ENCODE measurements around the gene RHCG.
"Not testable (repeated sequence)": the region's sequence is repeated elsewhere in the genome, so short reads cannot be mapped to it uniquely, and the experiment has no call there.

The RHCG gene

DNA sequence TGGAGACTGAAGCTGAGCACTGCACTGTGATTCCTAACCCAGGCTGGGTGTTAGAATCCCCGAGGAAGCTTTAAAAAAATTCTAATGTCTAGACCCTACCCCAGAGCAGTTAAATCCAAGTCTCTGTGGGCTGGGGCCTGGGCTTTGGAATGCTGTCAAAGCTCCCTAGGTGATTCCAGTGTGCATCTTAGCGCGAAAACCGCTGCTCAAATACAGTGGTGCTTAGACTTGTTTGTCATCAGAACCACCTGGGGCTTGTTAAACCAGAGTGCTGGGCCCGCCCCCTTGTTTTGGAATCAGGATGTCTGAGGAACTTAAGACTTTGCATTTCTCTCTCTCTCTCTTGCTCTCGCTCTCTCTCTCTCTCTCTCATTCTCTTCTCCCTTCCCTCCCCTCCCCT, 20.7 kb downstream of the RHCG start:
- no peak for DNase-seq

DNA sequence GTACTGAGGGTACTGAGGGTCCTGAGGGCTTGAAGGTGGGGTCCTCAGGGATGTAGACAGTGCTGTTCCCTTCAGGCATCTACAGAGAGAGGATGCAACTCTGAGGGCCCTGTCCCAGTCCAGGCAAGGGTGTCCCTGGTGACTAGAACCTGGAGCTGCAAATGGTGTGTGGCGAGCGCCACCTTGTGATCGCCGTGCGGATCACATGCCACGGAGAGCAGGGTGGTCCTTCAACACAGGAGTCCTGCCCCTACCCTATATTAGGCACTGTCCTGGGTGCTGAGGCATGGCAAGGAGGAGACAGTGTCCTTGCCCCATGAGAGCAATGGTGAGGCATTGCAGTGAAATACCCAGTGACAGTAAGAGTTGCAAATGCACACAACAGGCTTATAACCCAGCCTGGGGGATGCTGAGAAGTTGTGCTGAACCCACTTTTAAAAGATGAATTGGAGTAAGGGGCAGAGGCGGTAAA, 23.6 kb downstream of the RHCG start:
- DNase-seq = no peak

GRCh38 chr15:89469426-89470096, 26.8 kb downstream of the RHCG start:
- DNase-seq = no peak

DNA sequence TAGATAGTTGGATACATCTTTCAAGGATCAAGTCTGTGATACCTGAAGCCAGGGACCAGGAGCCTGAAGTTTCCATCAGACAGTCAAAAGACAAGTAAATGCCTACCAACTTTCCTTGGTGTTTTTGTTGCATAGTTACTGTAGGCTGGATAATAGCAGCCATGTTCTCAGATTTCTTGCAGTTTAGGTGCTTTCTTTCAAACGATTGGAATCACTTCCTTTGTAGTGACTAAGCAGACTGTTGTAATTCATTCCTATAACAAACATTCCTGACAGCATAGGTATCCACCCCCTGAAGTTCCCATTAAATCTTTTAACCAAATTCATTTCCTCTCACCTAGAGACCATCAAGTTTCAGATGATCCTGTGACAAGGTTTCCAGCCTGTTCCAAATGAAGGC, 27.6 kb downstream of the RHCG start:
- DNase-seq = not testable (repeated sequence)

DNA sequence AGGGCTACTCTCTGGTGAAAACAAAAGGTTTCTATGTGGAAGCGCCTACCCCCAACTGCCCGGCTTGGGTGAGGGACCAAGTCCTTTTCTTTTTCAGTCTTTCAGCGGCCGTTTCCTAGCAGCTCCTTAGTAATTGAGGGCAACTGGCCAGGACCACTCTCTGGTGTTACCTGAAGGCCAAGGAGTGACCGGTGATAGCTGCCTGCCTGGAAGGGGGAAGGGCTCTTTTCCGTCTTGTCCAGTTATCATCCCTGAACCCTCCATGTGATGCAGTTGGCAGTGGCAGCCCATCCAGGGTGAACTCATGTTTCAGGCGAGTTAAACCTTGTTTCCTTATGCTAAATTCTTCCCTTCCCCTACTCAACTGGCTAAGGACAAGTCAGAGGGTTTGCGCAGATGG, 33.3 kb downstream of the RHCG start:
- DNase-seq = no peak

DNA sequence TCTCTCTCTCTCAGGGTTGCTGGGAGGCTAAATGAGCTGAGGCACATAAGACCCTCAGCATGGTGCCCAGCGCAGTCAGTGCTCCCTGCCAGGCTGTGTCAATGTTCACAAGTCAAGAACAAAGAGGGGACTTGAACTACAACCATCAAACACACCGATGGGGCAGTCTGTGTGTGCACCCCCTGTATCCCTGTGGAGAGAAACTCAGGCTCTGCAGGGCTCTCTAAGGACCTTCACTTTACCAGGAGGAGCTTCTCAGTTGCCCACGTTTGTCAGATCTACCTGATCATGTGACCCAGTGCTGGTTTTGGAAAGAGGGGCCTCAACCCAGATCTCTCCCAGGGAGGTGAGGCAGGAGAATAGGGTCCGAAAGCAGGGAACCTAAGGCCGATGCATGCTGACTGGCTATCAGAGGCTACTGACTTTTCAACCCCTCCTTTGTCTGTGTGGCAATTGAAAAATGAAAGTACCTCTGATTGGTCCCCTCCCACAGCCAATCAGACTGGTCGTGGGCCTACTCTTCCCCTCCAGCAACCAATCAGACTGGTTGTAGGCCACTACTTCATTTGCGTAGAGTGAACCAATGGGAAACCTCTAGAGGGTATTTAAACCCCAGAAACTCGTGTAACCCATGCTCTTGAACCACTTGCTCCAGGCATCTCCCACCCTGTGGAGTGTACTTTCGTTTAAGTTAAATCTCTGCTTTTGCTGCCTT, 34.0 kb downstream of the RHCG start:
- peak; percentile 89 for DNase-seq

- no peak for DNase-seq
Measured at GRCh38 chr15:89461386-89461785, 35.0 kb downstream of the RHCG start.

DNA sequence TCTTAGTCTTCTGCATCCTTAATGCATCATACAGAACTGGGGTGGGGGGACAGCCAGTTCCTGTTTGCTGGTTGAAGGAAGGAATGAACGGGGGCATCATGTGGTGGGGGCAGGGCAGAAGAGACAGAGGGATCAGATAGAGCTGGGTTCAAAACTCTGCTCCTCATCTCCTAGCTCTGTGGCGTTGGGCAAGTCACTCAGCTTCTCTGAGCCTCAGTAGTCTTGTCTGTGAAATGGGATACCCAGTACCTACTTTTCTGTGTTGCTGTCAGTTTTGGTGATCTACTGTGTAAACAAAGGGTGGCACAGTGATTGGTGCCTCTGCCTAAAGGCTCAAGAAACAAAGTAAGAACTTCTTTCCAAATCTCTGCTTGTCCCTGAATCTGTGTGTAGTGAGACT, 36.3 kb downstream of the RHCG start:
- DNase-seq = no peak

DNA sequence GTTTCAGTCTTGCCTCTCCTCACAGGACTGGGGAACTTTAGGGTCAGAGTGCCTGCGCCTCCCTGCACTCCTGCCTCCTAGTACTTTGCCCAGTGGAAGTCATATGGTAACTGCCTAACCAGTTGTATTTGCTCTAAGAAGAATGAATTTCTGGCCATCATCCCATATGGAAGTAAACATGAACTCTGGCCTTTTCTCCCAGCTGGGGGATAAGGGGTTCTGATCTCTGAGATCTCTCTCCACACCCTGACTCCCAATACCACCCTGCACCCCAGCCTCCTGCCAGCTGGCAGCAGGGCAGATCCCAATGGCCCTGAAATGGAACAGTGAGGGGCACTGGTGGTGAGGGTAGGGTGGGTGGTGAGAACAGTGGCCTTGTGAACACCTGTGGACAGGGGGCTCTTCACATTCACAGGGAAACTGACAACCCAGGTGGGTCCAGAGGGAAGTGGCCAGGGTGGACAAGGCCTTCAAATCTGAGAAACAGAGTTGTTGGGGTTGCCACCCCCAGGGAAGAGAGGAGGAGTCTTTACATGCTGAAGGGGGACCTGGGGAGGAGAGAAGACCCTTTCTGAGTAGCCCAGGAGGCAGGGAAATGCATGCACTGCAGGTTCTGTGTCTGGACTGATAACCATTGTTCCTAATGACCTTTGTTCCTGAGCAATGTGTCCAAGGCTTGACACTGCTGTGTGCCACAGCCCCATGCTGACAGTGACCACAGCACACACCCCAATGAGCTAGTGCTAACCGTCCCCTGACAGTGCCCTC, 36.9 kb downstream of the RHCG start:
- DNase-seq = no peak

GRCh38 chr15:89458440-89458839, 37.9 kb downstream of the RHCG start:
- no peak for DNase-seq

DNA sequence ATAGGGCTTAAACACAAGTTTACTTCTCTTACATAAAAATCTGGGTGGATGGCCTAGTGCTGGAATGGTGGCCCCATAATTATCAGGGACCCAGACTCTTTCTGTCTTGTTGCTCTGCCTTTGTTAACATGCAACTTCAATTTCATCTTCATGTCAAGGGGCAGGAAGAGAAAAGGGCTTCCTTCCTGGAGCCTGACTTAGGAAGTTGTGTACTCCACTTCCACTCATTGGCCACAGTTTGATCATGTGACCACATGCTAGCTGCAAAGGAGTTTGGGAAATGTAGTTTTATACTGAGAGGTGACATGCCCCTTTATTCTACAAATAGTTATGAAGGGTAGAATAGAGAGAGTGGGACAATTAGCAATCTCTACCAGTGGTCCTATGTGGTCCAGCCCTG, 39.3 kb downstream of the RHCG start:
- DNase-seq = no peak

DNA sequence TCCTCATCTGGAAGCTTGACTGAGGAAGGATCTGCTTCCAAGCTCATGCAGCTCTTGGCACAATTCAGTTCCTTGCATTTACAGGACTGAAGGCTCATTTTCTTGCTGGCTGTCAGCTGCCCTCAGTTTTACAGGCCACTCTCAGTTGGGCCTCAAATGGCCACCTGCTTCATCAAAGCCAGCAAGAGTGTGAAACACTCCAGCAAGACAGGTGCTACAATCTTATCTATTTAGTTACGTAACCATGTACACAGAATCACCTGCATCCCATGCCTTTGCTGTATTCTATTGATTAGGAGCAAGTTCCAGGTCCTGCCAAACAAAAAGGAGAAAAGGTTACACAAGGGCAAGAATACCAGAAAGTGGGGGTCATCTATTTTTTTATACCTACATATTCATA, 40.8 kb downstream of the RHCG start:
- no peak for DNase-seq

- DNase-seq = no peak
Measured at GRCh38 chr15:89452330-89452836, 44.0 kb downstream of the RHCG start.

DNA sequence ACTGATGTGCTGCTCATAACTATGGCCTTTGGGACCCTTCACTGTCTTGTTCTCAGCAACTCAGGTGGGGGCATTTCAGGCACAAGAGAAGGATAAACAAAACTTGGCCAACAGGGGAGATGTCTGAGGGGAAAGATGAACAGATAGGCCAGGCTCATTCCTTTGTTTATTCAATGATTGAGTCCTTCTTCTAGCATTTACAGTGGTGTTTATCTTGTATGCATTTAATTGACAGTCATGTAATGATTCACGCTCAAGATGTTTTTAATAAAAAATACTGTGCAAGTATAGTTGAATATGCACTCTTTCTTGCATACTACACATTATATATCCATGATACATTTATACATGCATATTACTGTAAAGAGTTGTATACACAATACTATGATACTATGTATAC, 44.5 kb downstream of the RHCG start:
- no peak for DNase-seq

DNA sequence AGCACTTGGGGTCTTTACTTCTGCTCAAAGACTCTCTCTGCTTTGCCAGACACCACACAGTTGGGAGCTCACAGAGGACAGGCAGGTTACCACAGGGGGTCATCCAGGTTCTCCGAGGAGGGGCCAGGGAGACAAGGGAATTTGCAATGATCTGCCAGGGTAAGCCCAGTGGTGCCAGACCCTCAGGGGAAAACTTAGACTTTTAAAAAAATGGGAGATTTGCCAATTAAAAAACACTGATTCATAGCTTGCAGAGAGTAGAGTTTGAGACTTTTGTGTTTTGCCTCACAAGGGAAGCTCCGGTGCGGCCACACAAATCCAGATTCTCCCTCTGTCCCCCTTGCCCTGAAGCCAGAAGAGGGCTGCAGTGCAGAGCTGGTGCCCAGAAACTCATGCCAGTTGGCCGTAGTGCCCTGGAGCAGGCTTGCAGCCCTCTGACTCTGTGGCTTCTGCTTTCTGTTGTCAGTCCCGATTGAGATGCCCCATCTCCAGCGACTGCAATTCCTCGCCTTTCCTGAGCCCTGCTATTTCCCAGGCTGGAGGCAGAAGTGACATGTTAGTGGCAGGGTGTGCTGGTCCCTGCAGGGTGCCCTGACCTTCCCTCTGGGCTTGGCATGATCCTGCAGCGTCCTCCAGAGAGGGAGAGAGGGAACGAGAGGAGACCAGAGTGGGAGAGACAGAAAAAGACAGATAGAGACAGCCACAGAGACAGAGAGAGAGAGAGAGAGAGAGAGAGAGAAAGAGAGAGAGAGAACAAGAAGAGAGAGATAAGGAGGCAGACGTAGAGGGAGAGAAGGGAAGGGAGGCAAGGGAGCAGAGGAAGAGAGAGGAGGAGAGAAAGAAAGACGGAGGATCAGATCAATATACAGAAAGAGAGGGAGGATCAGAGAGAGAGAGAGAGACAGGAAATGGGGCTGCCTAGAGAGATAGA, 46.0 kb downstream of the RHCG start:
- DNase-seq = no peak

- peak; percentile 47 for DNase-seq
Measured at GRCh38 chr15:89448825-89449224, 47.6 kb downstream of the RHCG start.

DNA sequence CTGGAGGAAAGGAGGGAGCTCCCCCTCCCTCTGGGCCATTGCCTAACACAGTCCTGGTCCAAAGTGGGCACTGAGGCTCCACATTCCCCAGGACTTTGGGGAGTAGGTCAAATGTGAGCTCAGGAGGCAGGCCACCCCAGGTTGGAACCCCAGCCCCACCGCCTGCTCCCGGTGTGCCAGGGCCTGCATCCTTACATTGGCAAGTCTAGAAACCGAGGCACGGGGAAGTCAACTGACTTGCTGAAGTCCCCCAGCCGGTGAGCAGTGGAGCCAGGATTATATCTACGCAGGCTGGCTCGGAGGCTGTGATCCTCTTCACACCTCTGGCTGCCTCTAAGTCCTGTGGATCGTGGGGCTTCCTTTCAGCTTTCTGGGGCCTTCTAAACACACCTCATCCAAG, 48.7 kb downstream of the RHCG start:
- DNase-seq = no peak

GRCh38 chr15:89446255-89446891, 50.0 kb downstream of the RHCG start:
- DNase-seq = no peak

DNA sequence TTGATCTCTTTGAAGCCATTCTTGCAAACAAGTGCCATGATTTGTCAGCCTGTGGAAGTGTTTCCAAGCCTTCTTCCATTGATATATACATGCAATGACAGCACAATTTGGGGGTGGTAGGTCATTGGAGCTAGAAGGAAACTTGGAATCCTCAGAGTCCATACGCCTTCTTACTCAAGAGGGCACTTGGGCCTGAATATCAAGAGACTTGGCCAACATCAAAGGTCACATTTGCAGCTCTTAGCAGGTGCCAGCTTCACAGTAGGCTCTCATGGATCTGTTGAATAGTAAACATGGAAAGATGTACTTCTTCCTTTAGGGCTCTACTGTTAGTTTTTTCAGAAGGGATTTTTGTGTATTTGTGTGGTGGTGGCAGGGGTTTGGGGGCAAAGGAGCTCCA, 50.9 kb downstream of the RHCG start:
- no peak for DNase-seq

- no peak for DNase-seq
Measured at GRCh38 chr15:89444241-89445225, 51.9 kb downstream of the RHCG start.

- DNase-seq = no peak
Measured at GRCh38 chr15:89443581-89443980, 52.8 kb downstream of the RHCG start.

Measured in midbrain (tissue), 1 donor.